MM.1S (cell line): ENCODE measurements around the gene NFAM1.

Source experiments
- EZH2phosphoT487 ChIP-seq: fragments of 300-600 bp; sonication (generic); IDR thresholded peaks from 2 replicates; pipeline ENCODE4 v1.6.1; 2018; ENCODE audit warnings: antibody characterized with exemption, low read length
- TF ChIP-seq, protein P1 (sequence below): fragments of 300-600 bp; sonication (generic); IDR thresholded peaks from 2 replicates; pipeline ENCODE4 v1.5.1; 2016; ENCODE audit warnings: antibody characterized with exemption, low read length, mixed read lengths

DNA sequence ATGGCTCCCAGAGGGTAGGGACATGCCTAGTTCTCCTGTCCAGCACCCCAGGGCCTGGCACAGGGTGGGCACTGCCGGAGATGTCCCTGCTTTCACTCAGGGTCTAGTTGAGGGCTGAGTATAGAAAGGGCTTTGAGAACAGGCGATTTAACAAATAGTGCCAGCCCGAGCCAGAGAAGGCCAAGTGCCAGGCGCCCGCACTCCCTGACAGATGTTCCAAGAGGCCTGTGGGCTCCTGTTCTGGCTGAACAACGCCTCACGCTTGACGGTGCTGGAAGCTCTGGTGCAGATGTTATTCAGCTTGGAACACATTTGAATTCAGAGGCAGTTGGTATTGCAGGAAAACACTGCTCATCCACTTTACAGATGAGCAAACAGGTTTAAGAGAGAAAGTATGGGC is 46.5 kb downstream of the NFAM1 start:
- TF ChIP-seq, protein P1, sequence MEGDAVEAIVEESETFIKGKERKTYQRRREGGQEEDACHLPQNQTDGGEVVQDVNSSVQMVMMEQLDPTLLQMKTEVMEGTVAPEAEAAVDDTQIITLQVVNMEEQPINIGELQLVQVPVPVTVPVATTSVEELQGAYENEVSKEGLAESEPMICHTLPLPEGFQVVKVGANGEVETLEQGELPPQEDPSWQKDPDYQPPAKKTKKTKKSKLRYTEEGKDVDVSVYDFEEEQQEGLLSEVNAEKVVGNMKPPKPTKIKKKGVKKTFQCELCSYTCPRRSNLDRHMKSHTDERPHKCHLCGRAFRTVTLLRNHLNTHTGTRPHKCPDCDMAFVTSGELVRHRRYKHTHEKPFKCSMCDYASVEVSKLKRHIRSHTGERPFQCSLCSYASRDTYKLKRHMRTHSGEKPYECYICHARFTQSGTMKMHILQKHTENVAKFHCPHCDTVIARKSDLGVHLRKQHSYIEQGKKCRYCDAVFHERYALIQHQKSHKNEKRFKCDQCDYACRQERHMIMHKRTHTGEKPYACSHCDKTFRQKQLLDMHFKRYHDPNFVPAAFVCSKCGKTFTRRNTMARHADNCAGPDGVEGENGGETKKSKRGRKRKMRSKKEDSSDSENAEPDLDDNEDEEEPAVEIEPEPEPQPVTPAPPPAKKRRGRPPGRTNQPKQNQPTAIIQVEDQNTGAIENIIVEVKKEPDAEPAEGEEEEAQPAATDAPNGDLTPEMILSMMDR = no peak
- TF ChIP-seq EZH2phosphoT487 = no peak
